MCF 10A (cell line): ENCODE results near the gene RBFOX2. TPM values are rescaled to one million over a fixed set of nuclear protein-coding genes. Genes with fewer than 3 reads are reported as not detected.

Experiments used
- BruUV-seq: library from RNA; stranded (reverse); fragments of 400-500 nt; replicated peaks from 2 replicates; lab custom pipeline; 2021; lab: Mats Ljungman, UMichigan
- CTCF ChIA-PET: fragments of 300-600 bp; sonication (Branson Sonifier 250); formaldehyde crosslinking; extraction: SDS; loops from one replicate; lab custom pipeline; 2021; ENCODE audit warnings: antibody characterized with exemption, inconsistent platforms; lab: Yijun Ruan, JAX
- POLR2A ChIA-PET: fragments of 300-600, 350-650 bp; sonication (Branson Sonifier 250); formaldehyde crosslinking; extraction: SDS; loops from one replicate; lab custom pipeline; 2020; ENCODE audit warnings: antibody characterized with exemption, inconsistent platforms; lab: Yijun Ruan, JAX
- DNase-seq: peaks from one replicate; pipeline ENCODE4 v3.0.0-alpha.2; 2018; ENCODE audit not compliant: unreplicated experiment
- H3K27ac Mint-ChIP-seq: one replicate; pipeline ENCODE4 v1.8.0; 2022; ENCODE audit warnings: mild to moderate bottlenecking, low read depth, mixed read lengths; ENCODE audit not compliant: unreplicated experiment
- H3K27me3 Mint-ChIP-seq: one replicate; pipeline ENCODE4 v1.8.0; 2022; ENCODE audit warnings: mixed read lengths; ENCODE audit not compliant: insufficient read depth, unreplicated experiment
- H3K36me3 Mint-ChIP-seq: one replicate; pipeline ENCODE4 v1.8.0; 2022; ENCODE audit warnings: mild to moderate bottlenecking, moderate library complexity, mixed read lengths; ENCODE audit not compliant: insufficient read depth, unreplicated experiment
- H3K4me1 Mint-ChIP-seq: one replicate; pipeline ENCODE4 v1.8.0; 2022; ENCODE audit warnings: mixed read lengths; ENCODE audit not compliant: insufficient read depth, unreplicated experiment
- H3K4me3 Mint-ChIP-seq: one replicate; pipeline ENCODE4 v1.8.0; 2022; ENCODE audit warnings: mild to moderate bottlenecking, moderate library complexity, mixed read lengths; ENCODE audit not compliant: unreplicated experiment
- H3K9me3 Mint-ChIP-seq: one replicate; pipeline ENCODE4 v1.8.0; 2022; ENCODE audit warnings: mixed read lengths; ENCODE audit not compliant: unreplicated experiment
- intact Hi-C: fragments of 100-400 bp; cut with micrococcal nuclease; formaldehyde crosslinking; loops from 2 replicates; pipeline ENCODE4 v1.14.1; 2022
- total RNA-seq: library from RNA; stranded (reverse); gene quantifications from 2 replicates; pipeline ENCODE4 v1.2.3, GENCODE V29; 2022
- TF ChIP-seq, protein P1 (sequence below): fragments of 200-600 bp; IDR thresholded peaks from one replicate; pipeline ENCODE4 v1.8.0; 2022; ENCODE audit warnings: antibody characterized with exemption, mild to moderate bottlenecking; ENCODE audit not compliant: unreplicated experiment

The RBFOX2 gene
- total RNA-seq, 1 experiment from 2014 or later: 89.4 TPM

DNA sequence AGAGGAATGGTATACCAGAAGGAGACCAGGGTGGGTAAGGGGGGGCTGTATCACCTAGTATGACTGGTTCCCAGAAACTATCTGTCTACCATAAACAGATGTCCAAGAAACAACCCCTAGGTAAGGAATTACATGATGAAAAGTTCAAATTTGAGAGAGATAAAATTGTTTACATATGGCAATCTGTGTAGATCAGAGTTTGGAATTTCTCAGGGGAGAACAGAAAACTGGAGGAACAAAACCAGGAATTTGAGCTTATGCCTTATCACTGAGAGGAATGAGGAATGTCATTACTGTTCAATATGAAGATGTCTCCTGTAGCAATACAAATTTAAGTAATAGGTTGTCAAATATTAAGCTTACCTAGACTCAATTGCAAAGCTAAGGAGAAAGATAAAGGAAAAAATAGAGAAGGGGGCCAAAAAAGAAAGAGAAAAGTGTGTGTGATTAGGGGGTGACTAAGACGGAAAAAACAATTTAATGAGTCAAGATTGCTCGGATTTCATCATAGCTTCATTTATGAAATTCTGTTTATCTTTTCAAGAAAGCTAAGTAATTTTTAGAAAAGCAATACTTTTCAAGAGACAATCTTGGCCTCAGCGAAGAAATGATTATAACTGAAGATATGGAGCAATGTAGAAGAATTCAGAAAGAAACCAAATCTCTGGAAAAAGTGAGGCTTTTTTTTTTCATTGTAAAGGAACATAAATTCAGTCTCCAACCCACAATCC is 193.2 kb downstream of the RBFOX2 start:
- intact Hi-C loops: loop anchor here (5.0 kb wide), 2 partner anchors 73 to 287 kb away; no protein-coding TSS in a partner anchor
- peak; percentile 62 for DNase-seq
- BruUV-seq: no TSS peak
- Mint-ChIP-seq H3K4me3 (peak overlapping the region; percentile 84), H3K27ac (peak overlapping the region; percentile 93), H3K27me3 (no peaks in the 10 kb centered on the region), H3K4me1 (peaks cover 59% of the 10 kb centered on the region), H3K36me3 (peaks cover 6% of the 10 kb centered on the region), H3K9me3 (no peaks in the 10 kb centered on the region)
- POLR2A ChIA-PET: interaction anchor here (0.6 to 9.9 kb wide), 26 partner anchors 9 to 524 kb away, joined by 3 to 247 read pairs (median 7); partner anchors contain the start of gene APOL6
- TF ChIP-seq, protein P1, sequence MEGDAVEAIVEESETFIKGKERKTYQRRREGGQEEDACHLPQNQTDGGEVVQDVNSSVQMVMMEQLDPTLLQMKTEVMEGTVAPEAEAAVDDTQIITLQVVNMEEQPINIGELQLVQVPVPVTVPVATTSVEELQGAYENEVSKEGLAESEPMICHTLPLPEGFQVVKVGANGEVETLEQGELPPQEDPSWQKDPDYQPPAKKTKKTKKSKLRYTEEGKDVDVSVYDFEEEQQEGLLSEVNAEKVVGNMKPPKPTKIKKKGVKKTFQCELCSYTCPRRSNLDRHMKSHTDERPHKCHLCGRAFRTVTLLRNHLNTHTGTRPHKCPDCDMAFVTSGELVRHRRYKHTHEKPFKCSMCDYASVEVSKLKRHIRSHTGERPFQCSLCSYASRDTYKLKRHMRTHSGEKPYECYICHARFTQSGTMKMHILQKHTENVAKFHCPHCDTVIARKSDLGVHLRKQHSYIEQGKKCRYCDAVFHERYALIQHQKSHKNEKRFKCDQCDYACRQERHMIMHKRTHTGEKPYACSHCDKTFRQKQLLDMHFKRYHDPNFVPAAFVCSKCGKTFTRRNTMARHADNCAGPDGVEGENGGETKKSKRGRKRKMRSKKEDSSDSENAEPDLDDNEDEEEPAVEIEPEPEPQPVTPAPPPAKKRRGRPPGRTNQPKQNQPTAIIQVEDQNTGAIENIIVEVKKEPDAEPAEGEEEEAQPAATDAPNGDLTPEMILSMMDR: no peak
- CTCF ChIA-PET: interaction anchor here (0.6 to 1.4 kb wide), 8 partner anchors 9 to 1848 kb away, joined by 3 to 5 read pairs (median 4); no protein-coding TSS in a partner anchor

DNA sequence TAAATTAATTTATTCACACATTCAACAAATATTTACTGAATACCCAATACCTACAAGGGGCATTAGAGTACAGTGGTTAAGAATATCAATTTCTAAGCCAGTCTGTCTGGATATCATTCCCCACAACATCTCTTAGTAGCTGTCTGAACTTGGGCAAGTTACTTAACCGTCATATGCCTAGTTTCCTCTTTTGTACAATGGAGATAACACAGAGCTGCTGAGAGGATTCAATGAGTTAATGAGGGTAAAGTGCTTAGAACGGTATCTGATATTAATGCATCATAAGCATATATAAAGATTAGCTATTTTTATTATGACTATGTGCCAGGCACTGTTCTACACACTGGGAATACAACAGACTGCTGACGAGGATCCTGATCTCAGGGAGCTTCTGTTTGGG is 194.6 kb downstream of the RBFOX2 start:
- ChIA-PET POLR2A (interaction anchor here (0.7 to 9.9 kb wide), 8 partner anchors 15 to 80 kb away, joined by 3 to 247 read pairs (median 3); no protein-coding TSS in a partner anchor), CTCF (interaction anchor here (0.5 kb wide), 2 partner anchors 323 to 405 kb away, joined by 3 to 4 read pairs; no protein-coding TSS in a partner anchor)
- H3K4me1 Mint-ChIP-seq: peaks cover 58% of the 10 kb centered on the region
- H3K27ac Mint-ChIP-seq: peak overlapping the region; percentile 93
- peaks cover 6% of the 10 kb centered on the region for H3K36me3 Mint-ChIP-seq
- DNase-seq: no peak
- no TSS peak for BruUV-seq
- no peaks in the 10 kb centered on the region for H3K9me3 Mint-ChIP-seq
- intact Hi-C loops: no loop called here
- H3K4me3 Mint-ChIP-seq: peak overlapping the region; percentile 84
- H3K27me3 Mint-ChIP-seq: no peaks in the 10 kb centered on the region
- TF ChIP-seq, protein P1: no peak

DNA sequence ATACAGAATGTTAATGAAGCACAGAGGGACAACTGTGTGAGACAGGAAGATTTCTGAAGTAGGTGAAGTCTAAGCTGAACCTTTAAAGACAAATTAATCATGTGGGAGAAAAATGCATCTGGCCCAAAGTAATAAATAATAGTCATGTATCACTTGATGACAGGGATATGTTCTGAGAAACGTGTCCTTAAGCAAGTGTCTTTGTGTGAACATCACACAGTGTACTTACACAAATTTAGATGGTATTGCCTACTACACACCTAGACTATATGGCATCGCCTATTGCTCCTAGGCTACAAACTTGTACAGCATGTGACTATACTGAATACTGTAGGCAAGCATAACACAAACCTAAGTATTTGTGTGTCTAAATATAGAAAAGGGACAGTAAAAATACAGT is 198.3 kb downstream of the RBFOX2 start:
- Mint-ChIP-seq H3K27ac (no peak overlapping the region), H3K9me3 (no peaks in the 10 kb centered on the region), H3K4me1 (peaks cover 42% of the 10 kb centered on the region), H3K36me3 (peaks cover 16% of the 10 kb centered on the region), H3K4me3 (no peak overlapping the region), H3K27me3 (no peaks in the 10 kb centered on the region)
- DNase-seq: no peak
- CTCF ChIA-PET: no interaction called here
- no TSS peak for BruUV-seq
- intact Hi-C loops: no loop called here
- TF ChIP-seq, protein P1: no peak
- POLR2A ChIA-PET: interaction anchor here (0.8 to 1.7 kb wide), 2 partner anchors 10 to 14 kb away, joined by 3 to 5 read pairs; no protein-coding TSS in a partner anchor

DNA sequence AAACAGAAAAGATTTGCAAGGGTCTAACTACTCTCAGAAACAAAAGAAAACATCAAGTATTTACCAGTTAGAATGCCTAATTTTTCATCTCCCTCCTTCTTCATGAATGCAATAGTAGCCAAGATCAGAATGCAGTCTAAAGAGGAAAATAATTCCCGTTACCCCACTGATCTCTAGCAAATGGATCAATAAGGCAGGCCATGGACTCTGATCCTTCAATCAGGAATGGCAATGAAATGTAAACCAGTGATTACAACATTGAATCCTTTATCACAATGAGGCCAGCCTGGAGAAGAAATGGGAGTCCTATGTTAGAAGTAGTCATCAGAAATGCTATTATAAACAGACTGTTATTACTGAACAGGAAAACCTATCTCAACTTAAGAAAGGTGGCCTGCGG is 204.4 kb downstream of the RBFOX2 start:
- ChIA-PET CTCF (no interaction called here), POLR2A (interaction anchor here (0.7 kb wide), 2 partner anchors 25 to 50 kb away, joined by 3 read pairs; no protein-coding TSS in a partner anchor)
- Mint-ChIP-seq H3K9me3 (no peaks in the 10 kb centered on the region), H3K27me3 (no peaks in the 10 kb centered on the region), H3K36me3 (peaks cover 44% of the 10 kb centered on the region), H3K4me3 (no peak overlapping the region), H3K27ac (peak overlapping the region; percentile 54), H3K4me1 (peaks cover 39% of the 10 kb centered on the region)
- BruUV-seq: no TSS peak
- TF ChIP-seq, protein P1: no peak
- intact Hi-C loops: no loop called here
- no peak for DNase-seq
